Measurements from ENCODE around the gene USH2A.

USH2A gene, protein sequence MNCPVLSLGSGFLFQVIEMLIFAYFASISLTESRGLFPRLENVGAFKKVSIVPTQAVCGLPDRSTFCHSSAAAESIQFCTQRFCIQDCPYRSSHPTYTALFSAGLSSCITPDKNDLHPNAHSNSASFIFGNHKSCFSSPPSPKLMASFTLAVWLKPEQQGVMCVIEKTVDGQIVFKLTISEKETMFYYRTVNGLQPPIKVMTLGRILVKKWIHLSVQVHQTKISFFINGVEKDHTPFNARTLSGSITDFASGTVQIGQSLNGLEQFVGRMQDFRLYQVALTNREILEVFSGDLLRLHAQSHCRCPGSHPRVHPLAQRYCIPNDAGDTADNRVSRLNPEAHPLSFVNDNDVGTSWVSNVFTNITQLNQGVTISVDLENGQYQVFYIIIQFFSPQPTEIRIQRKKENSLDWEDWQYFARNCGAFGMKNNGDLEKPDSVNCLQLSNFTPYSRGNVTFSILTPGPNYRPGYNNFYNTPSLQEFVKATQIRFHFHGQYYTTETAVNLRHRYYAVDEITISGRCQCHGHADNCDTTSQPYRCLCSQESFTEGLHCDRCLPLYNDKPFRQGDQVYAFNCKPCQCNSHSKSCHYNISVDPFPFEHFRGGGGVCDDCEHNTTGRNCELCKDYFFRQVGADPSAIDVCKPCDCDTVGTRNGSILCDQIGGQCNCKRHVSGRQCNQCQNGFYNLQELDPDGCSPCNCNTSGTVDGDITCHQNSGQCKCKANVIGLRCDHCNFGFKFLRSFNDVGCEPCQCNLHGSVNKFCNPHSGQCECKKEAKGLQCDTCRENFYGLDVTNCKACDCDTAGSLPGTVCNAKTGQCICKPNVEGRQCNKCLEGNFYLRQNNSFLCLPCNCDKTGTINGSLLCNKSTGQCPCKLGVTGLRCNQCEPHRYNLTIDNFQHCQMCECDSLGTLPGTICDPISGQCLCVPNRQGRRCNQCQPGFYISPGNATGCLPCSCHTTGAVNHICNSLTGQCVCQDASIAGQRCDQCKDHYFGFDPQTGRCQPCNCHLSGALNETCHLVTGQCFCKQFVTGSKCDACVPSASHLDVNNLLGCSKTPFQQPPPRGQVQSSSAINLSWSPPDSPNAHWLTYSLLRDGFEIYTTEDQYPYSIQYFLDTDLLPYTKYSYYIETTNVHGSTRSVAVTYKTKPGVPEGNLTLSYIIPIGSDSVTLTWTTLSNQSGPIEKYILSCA (N-terminal part only)

DNA sequence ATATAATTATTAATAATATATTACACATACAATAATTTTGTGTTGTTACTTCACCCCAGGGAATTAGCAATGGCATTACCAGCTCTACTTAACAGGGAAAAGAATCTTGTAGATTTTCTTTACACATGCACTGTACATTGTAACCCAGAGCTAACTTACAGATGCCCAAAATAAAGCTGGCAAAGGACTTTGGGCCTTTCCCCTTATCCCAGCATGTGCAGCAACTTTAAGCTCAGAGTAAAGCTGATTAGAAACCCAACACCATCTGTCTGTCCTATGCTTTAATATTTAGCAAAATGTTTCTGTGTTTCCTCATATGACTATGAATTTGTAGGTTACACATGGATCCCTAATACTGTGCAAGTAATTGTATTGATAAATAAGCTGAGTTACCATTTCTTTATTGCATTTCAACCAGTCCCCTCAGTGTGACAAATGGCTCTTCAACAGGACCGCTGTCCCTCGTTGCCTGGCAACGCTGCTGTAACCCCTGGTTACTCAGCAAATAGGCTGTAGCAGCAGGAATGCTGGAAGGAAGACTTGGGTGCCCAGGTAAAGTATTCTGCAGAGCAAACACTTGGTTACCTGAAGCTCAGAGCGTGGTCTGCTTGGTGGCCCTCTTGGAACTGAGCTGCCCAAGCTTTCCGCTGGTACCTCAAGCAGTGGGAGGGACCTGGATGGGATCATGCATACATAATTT is at the start of gene USH2A:
Gene USH2A, minus strand, starts transcription at position 628 of the 700 bp plus-strand sequence. CDS start 1,112 bp downstream, outside the sequence.
- DNase-seq (ENCODE audit: low spot score): no peak
- TF ChIP-seq, protein P1, sequence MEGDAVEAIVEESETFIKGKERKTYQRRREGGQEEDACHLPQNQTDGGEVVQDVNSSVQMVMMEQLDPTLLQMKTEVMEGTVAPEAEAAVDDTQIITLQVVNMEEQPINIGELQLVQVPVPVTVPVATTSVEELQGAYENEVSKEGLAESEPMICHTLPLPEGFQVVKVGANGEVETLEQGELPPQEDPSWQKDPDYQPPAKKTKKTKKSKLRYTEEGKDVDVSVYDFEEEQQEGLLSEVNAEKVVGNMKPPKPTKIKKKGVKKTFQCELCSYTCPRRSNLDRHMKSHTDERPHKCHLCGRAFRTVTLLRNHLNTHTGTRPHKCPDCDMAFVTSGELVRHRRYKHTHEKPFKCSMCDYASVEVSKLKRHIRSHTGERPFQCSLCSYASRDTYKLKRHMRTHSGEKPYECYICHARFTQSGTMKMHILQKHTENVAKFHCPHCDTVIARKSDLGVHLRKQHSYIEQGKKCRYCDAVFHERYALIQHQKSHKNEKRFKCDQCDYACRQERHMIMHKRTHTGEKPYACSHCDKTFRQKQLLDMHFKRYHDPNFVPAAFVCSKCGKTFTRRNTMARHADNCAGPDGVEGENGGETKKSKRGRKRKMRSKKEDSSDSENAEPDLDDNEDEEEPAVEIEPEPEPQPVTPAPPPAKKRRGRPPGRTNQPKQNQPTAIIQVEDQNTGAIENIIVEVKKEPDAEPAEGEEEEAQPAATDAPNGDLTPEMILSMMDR (IDR thresholded peaks at IDR 0.05; ENCODE audit: extremely low read depth, insufficient read depth, missing control alignments): no peak
- in situ Hi-C loops (cut with MboI; ENCODE audit: low pct_unique_long_range_greater_than_20kb, low sequenced_read_pairs, unreplicated experiment): no loop called here

GRCh38 chr1:216466162-216466801 is 43.0 kb upstream of the USH2A start:
- TF ChIP-seq, protein P1 (IDR thresholded peaks at IDR 0.05; ENCODE audit: extremely low read depth, insufficient read depth, missing control alignments): no peak
- no peak for DNase-seq (ENCODE audit: low spot score)
- in situ Hi-C loops (cut with MboI; ENCODE audit: low pct_unique_long_range_greater_than_20kb, low sequenced_read_pairs, unreplicated experiment): no loop called here

GRCh38 chr1:216464489-216464888 is 41.2 kb upstream of the USH2A start:
- in situ Hi-C loops (cut with MboI; ENCODE audit: low pct_unique_long_range_greater_than_20kb, low sequenced_read_pairs, unreplicated experiment): no loop called here
- DNase-seq (ENCODE audit: low spot score): no peak
- TF ChIP-seq, protein P1 (IDR thresholded peaks at IDR 0.05; ENCODE audit: extremely low read depth, insufficient read depth, missing control alignments): no peak

DNA sequence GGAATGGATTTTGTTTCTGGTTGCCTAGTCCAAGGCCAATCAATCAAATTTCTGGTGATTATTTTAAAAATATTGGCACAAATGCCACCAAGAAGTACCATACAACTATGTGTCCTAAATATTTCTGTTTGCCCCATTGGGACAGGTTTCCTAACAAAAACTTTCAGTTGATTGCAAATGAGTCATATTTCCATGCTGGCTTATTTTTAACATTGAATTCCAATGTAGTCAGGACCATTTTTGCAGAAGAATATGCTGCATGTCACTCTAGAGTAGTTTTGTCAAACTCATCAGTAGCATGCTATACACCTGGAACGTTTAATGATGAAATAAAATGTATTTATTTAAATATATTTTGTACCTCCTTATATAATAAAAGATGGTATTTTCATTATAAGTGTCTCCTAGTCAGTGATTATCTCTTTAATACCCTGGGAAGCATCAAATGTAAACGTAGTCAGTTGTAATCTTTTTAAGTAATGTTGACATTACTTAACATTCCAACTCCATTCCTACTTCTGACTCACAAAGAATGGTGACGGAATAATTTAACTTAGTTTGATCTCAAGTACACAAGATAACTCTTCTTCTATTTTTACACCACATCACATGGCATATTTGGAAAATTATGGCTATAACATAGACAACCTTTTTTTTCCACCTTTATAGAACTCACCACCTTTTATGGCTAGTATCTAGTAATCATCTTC is 39.0 kb upstream of the USH2A start:
- in situ Hi-C loops (cut with MboI; ENCODE audit: low pct_unique_long_range_greater_than_20kb, low sequenced_read_pairs, unreplicated experiment): no loop called here
- TF ChIP-seq, protein P1 (IDR thresholded peaks at IDR 0.05; ENCODE audit: extremely low read depth, insufficient read depth, missing control alignments): no peak
- no peak for DNase-seq (ENCODE audit: low spot score)

- DNase-seq (ENCODE audit: low spot score): no peak
- TF ChIP-seq, protein P1 (IDR thresholded peaks at IDR 0.05; ENCODE audit: extremely low read depth, insufficient read depth, missing control alignments): no peak
- in situ Hi-C loops (cut with MboI; ENCODE audit: low pct_unique_long_range_greater_than_20kb, low sequenced_read_pairs, unreplicated experiment): no loop called here
These were observed 38.2 kb upstream of the USH2A start for GRCh38 chr1:216461466-216461865.
